Upper lobe of left lung (tissue), 6 donors: ENCODE results near the gene AXIN2. TPM values are rescaled to one million over a fixed set of nuclear protein-coding genes. Genes with fewer than 3 reads are reported as not detected.
A peak's percentile ranks its signal among the peaks of the same experiment; 100 is the strongest.

Experiments used
- ATAC-seq, 2 donors: fragments of 200-7000 bp; cut with Tn5 transposase; one replicate each; pipeline ENCODE4 v1.9.1; 2022; ENCODE audit warnings: mild to moderate bottlenecking in 2 of 2, moderate library complexity in 2 of 2; ENCODE audit not compliant: low FRiP score in 2 of 2
- DNase-seq, 2 donors: peaks; one replicate each; pipeline ENCODE4 v3.0.0-alpha.2; 2019 to 2020
- H3K27ac ChIP-seq, 4 donors: fragments of 200-600 bp; sonication (generic); one replicate each; pipeline ENCODE4 v1.5.1; 2016 to 2019
- H3K27me3 ChIP-seq, 4 donors: fragments of 200-600 bp; sonication (generic); one replicate each; pipeline ENCODE4 v1.5.1; 2017 to 2019
- H3K36me3 ChIP-seq, 4 donors: fragments of 200-600 bp; sonication (generic); one replicate each; pipeline ENCODE4 v1.5.1; 2016 to 2019
- H3K4me1 ChIP-seq, 4 donors: fragments of 200-600 bp; sonication (generic); one replicate each; pipeline ENCODE4 v1.5.1; 2018 to 2019
- H3K4me3 ChIP-seq, 4 donors: fragments of 200-600 bp; sonication (generic); one replicate each; pipeline ENCODE4 v1.5.1; 2017 to 2019; ENCODE audit warnings: mild to moderate bottlenecking in 2 of 4, moderate library complexity in 1 of 4
- H3K9me3 ChIP-seq, 4 donors: fragments of 200-600 bp; sonication (generic); one replicate each; pipeline ENCODE4 v1.5.1; 2018 to 2019
- CTCF ChIP-seq, 6 experiments: fragments of 450-650 bp in 4 of 6; fragments of 200-600 bp in 2 of 6; sonication (generic) in 2 of 6; IDR thresholded peaks; one replicate each; pipeline ENCODE4 v1.5.1; 2016 to 2019; ENCODE audit warnings: antibody characterized with exemption in 6 of 6
- EP300 ChIP-seq, 4 donors: sonication (generic); formaldehyde crosslinking; IDR thresholded peaks; one replicate each; pipeline ENCODE4 v1.5.1; 2017; ENCODE audit warnings: antibody characterized with exemption in 4 of 4, control low read depth in 2 of 4
- POLR2A ChIP-seq, 4 donors: fragments of 450-650 bp; IDR thresholded peaks; one replicate each; pipeline ENCODE4 v1.5.1; 2016 to 2017; ENCODE audit warnings: antibody characterized with exemption in 4 of 4, mild to moderate bottlenecking in 2 of 4
- POLR2AphosphoS5 ChIP-seq, 2 donors: sonication (generic); formaldehyde crosslinking; IDR thresholded peaks; one replicate each; pipeline ENCODE4 v1.5.1; 2017; ENCODE audit warnings: antibody characterized with exemption in 2 of 2
- WGBS, 2 donors: methylation state at CpG; one replicate each; pipeline ENCODE4 v1.1.5; 2017 to 2018; 5-methylcytosine and 5-hydroxymethylcytosine counted together
- total RNA-seq, 6 donors: library from RNA; depleted of rRNA in 4 of 6; stranded (reverse); fragments of >200 nt in 4 of 6; gene quantifications; one replicate each; pipeline versions ENCODE4 v1.1.0 to v1.2.1, GENCODE V29; 2016 to 2021
- donor health status: DM: no; HTN: no; CAD: no; lungs with moderate emphysema.
- donor health status: DM: no; HTN: yes; CAD: no; lungs with severe emphysema.

Gene AXIN2
- total RNA-seq, 6 donors from 2014 or later, result 48.0 to 135 (median 68.9) TPM

GRCh38 chr17:65556910-65557348 is 4.5 kb downstream of the AXIN2 start:
- ATAC-seq, result peak in 1 of 2 donors; percentile 19
- Histone ChIP-seq H3K27ac (peak overlapping the region in 1 of 4 donors; percentile 96), H3K36me3 (peaks cover 0 to 3% (median under 1%) of the 10 kb centered on the region in 4 donors), H3K27me3 (peaks cover 0 to 7% (median 0%) of the 10 kb centered on the region in 4 donors), H3K4me1 (peaks cover 13 to 37% (median 26%) of the 10 kb centered on the region in 4 donors), H3K9me3 (no peaks in the 10 kb centered on the region), H3K4me3 (peak overlapping the region in 1 of 4 donors; percentile 1)
- TF ChIP-seq POLR2A (IDR thresholded peaks at IDR 0.05) (no peak), CTCF (IDR thresholded peaks at IDR 0.05) (no peak), POLR2AphosphoS5 (IDR thresholded peaks at IDR 0.05) (no peak), EP300 (IDR thresholded peaks at IDR 0.05) (no peak)
- WGBS, 2 donors, result 5 to 10% methylated on average over 4 of the region's 4 CpGs
- no peak for DNase-seq

- Histone ChIP-seq H3K27me3 (peaks cover 0 to 7% (median 0%) of the 10 kb centered on the region in 4 donors), H3K36me3 (peaks cover 0 to 7% (median 2%) of the 10 kb centered on the region in 4 donors), H3K4me1 (peaks cover 12 to 37% (median 28%) of the 10 kb centered on the region in 4 donors), H3K27ac (peak overlapping the region in 1 of 4 donors; percentile 79), H3K9me3 (no peaks in the 10 kb centered on the region), H3K4me3 (no peak overlapping the region)
- TF ChIP-seq CTCF (IDR thresholded peaks at IDR 0.05), result peak; percentile 79 to 91 (median 88)
- TF ChIP-seq POLR2AphosphoS5 (IDR thresholded peaks at IDR 0.05), result no peak
- DNase-seq (peak in 1 of 2 donors; percentile 87), ATAC-seq (peak; percentile 51 to 77)
- WGBS, 2 donors, result 31 to 53% methylated on average over 7 to 16 of the region's 17 CpGs
Measured at GRCh38 chr17:65556014-65556909, 5.2 kb downstream of the AXIN2 start.

- ATAC-seq (peak; percentile 25 to 27), DNase-seq (peak in 1 of 2 donors; percentile 42)
- H3K9me3 ChIP-seq, result no peaks in the 10 kb centered on the region
- peaks cover 0 to 7% (median 2%) of the 10 kb centered on the region in 4 donors for H3K36me3 ChIP-seq
- H3K4me3 ChIP-seq, result no peak overlapping the region
- 16 to 41% methylated on average over 14 to 18 of the region's 18 CpGs for WGBS, 2 donors
- TF ChIP-seq CTCF (IDR thresholded peaks at IDR 0.05), result no peak
- no peak for TF ChIP-seq POLR2AphosphoS5 (IDR thresholded peaks at IDR 0.05)
- no peak for TF ChIP-seq EP300 (IDR thresholded peaks at IDR 0.05)
- no peak for TF ChIP-seq POLR2A (IDR thresholded peaks at IDR 0.05)
- H3K27ac ChIP-seq, result no peak overlapping the region
- H3K27me3 ChIP-seq, result no peaks in the 10 kb centered on the region
- peaks cover 12 to 50% (median 27%) of the 10 kb centered on the region in 4 donors for H3K4me1 ChIP-seq
Measured at GRCh38 chr17:65554553-65555223, 6.8 kb downstream of the AXIN2 start.

- WGBS, 2 donors, result 23 to 25% methylated on average over 10 of the region's 10 CpGs
- H3K4me3 ChIP-seq, result peak overlapping the region in 1 of 4 donors; percentile 22
- H3K27ac ChIP-seq, result no peak overlapping the region
- H3K27me3 ChIP-seq, result no peaks in the 10 kb centered on the region
- DNase-seq (peak in 1 of 2 donors; percentile 56), ATAC-seq (no peak)
- no peaks in the 10 kb centered on the region for H3K9me3 ChIP-seq
- peaks cover 12 to 51% (median 22%) of the 10 kb centered on the region in 4 donors for H3K4me1 ChIP-seq
- no peak for TF ChIP-seq POLR2A (IDR thresholded peaks at IDR 0.05)
- TF ChIP-seq EP300 (IDR thresholded peaks at IDR 0.05), result no peak
- no peak for TF ChIP-seq POLR2AphosphoS5 (IDR thresholded peaks at IDR 0.05)
- TF ChIP-seq CTCF (IDR thresholded peaks at IDR 0.05), result no peak
- peaks cover 0 to 15% (median 6%) of the 10 kb centered on the region in 4 donors for H3K36me3 ChIP-seq
Measured at GRCh38 chr17:65553646-65554552, 7.5 kb downstream of the AXIN2 start.
